GM21786 (cell line): Measurements from ENCODE around the gene WDR20.

ENCODE experiments used
- ATAC-seq: cut with Tn5 transposase; IDR thresholded peaks from one replicate; pipeline ENCODE4 v1.9.1; 2021; ENCODE audit not compliant: unreplicated experiment

Gene WDR20

GRCh38 chr14:102195446-102195845 lies 55.7 kb downstream of the WDR20 start:
- ATAC-seq: no peak

- no peak for ATAC-seq
Observed at GRCh38 chr14:102196039-102196901, 56.6 kb downstream of the WDR20 start.

- no peak for ATAC-seq
Observed at GRCh38 chr14:102196902-102197230, 57.2 kb downstream of the WDR20 start.

- no peak for ATAC-seq
Observed at GRCh38 chr14:102197317-102197853, 57.7 kb downstream of the WDR20 start.

- no peak for ATAC-seq
Observed at GRCh38 chr14:102200690-102201352, 61.1 kb downstream of the WDR20 start.

- ATAC-seq: no peak
Observed at GRCh38 chr14:102201353-102201738, 61.6 kb downstream of the WDR20 start.

- no peak for ATAC-seq
Observed at GRCh38 chr14:102201776-102202175, 62.1 kb downstream of the WDR20 start.

GRCh38 chr14:102202944-102203343 lies 63.2 kb downstream of the WDR20 start:
- no peak for ATAC-seq

- no peak for ATAC-seq
Observed at GRCh38 chr14:102203382-102203781, 63.7 kb downstream of the WDR20 start.

- no peak for ATAC-seq
Observed at GRCh38 chr14:102205560-102205959, 65.9 kb downstream of the WDR20 start.

- no peak for ATAC-seq
Observed at GRCh38 chr14:102206918-102207317, 67.2 kb downstream of the WDR20 start.

- no peak for ATAC-seq
Observed at GRCh38 chr14:102207831-102208365, 68.2 kb downstream of the WDR20 start.

- no peak for ATAC-seq
Observed at GRCh38 chr14:102208741-102209140, 69.0 kb downstream of the WDR20 start.

- ATAC-seq: no peak
Observed at GRCh38 chr14:102209224-102209966, 69.7 kb downstream of the WDR20 start.

- no peak for ATAC-seq
Observed at GRCh38 chr14:102210421-102211042, 70.8 kb downstream of the WDR20 start.

GRCh38 chr14:102211240-102211639 lies 71.5 kb downstream of the WDR20 start:
- no peak for ATAC-seq

- ATAC-seq: no peak
Observed at GRCh38 chr14:102212356-102212755, 72.7 kb downstream of the WDR20 start.

GRCh38 chr14:102212845-102213244 lies 73.1 kb downstream of the WDR20 start:
- ATAC-seq: no peak

GRCh38 chr14:102213470-102213869 lies 73.8 kb downstream of the WDR20 start:
- ATAC-seq: no peak

GRCh38 chr14:102213984-102214658 lies 74.4 kb downstream of the WDR20 start:
- no peak for ATAC-seq
